Measurements from ENCODE around the gene POLR2L. TPM values are rescaled to one million over a fixed set of nuclear protein-coding genes. Genes with fewer than 3 reads are reported as not detected.

Gene POLR2L
- total and polyA plus RNA-seq, 2 of the 13 experiments (the other 11 are each of a cell fraction or from before 2014, with no cell fraction given) = 104 to 114 TPM

DNA sequence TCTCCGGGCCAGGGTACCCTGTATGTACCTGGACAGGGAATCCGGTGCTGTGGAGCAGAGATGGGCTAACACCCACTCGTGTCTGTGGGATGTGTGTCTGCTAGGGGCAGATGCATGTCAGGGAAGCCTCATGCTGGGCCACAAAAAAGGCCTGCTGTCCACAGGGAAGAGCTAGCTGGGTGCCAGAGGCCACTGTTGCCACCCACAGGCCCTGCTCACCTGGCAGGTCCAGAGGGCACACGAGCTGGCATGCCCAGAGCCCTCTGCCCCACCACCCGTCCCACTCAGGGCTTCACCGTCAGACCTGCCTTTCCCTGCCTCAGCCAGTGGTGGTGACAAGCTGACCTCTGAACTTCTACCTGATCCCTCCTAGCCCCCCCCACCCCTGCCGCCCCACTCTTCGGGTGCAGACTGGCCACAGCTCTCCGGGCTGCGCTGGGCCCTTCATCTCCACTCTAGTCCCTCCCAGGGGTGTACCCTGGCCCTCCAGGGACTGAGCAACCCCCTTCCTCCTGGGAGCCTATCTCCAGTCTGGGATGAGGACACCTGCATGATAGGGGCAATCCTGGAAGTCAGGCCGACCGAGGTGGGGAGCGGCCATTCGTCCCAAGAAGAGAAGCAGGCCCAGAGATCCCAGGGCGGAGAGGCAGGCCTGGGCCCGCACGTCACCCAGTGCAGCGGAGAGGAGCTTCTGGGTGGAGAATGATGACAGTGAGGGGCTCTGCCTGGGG, 45.6 kb downstream of the POLR2L start (continued):
- TF ChIP-seq NRL (CRISPR knock-in tag; IDR thresholded peaks at IDR 0.05; ENCODE audit: borderline replicate concordance) = no peak
- TF ChIP-seq ZNF383 (CRISPR knock-in tag; IDR thresholded peaks at IDR 0.05; ENCODE audit: borderline replicate concordance) = no peak
- TF ChIP-seq ZUFSP (CRISPR knock-in tag; IDR thresholded peaks at IDR 0.05; ENCODE audit: borderline replicate concordance) = no peak
- TF ChIP-seq SMAD9 (CRISPR knock-in tag; IDR thresholded peaks at IDR 0.05) = no peak
- no peak for TF ChIP-seq ZNF276 (CRISPR knock-in tag; IDR thresholded peaks at IDR 0.05; ENCODE audit: low read depth)
- TF ChIP-seq, protein P1, sequence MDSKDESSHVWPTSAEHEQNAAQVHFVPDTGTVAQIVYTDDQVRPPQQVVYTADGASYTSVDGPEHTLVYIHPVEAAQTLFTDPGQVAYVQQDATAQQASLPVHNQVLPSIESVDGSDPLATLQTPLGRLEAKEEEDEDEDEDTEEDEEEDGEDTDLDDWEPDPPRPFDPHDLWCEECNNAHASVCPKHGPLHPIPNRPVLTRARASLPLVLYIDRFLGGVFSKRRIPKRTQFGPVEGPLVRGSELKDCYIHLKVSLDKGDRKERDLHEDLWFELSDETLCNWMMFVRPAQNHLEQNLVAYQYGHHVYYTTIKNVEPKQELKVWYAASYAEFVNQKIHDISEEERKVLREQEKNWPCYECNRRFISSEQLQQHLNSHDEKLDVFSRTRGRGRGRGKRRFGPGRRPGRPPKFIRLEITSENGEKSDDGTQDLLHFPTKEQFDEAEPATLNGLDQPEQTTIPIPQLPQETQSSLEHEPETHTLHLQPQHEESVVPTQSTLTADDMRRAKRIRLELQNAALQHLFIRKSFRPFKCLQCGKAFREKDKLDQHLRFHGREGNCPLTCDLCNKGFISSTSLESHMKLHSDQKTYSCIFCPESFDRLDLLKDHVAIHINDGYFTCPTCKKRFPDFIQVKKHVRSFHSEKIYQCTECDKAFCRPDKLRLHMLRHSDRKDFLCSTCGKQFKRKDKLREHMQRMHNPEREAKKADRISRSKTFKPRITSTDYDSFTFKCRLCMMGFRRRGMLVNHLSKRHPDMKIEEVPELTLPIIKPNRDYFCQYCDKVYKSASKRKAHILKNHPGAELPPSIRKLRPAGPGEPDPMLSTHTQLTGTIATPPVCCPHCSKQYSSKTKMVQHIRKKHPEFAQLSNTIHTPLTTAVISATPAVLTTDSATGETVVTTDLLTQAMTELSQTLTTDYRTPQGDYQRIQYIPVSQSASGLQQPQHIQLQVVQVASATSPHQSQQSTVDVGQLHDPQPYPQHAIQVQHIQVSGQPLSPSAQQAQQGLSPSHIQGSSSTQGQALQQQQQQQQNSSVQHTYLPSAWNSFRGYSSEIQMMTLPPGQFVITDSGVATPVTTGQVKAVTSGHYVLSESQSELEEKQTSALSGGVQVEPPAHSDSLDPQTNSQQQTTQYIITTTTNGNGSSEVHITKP (CRISPR knock-in tag; IDR thresholded peaks at IDR 0.05; ENCODE audit: low read depth) = no peak; the same call in 1 of the 2 replicates
- no peak for TF ChIP-seq ZNF549 (CRISPR knock-in tag; IDR thresholded peaks at IDR 0.05)
- TF ChIP-seq ZNF749 (CRISPR knock-in tag; IDR thresholded peaks at IDR 0.05; ENCODE audit: borderline replicate concordance) = no peak
- TF ChIP-seq, protein P2, sequence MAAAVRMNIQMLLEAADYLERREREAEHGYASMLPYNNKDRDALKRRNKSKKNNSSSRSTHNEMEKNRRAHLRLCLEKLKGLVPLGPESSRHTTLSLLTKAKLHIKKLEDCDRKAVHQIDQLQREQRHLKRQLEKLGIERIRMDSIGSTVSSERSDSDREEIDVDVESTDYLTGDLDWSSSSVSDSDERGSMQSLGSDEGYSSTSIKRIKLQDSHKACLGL (CRISPR knock-in tag; IDR thresholded peaks at IDR 0.05) = peak; percentile 3; the same call in 1 of the 2 replicates
- TF ChIP-seq IKZF1 (IDR thresholded peaks at IDR 0.05) = no peak
- TF ChIP-seq SIX4 (CRISPR knock-in tag; IDR thresholded peaks at IDR 0.05) = no peak
- TF ChIP-seq ZNF431 (CRISPR knock-in tag; IDR thresholded peaks at IDR 0.05; ENCODE audit: borderline replicate concordance, low read depth) = no peak
- no peak for TF ChIP-seq ZNF83 (CRISPR knock-in tag; IDR thresholded peaks at IDR 0.05; ENCODE audit: borderline replicate concordance)
- no peak for TF ChIP-seq ZBTB38 (CRISPR knock-in tag; IDR thresholded peaks at IDR 0.05)
- TF ChIP-seq TCF7 (IDR thresholded peaks at IDR 0.05; ENCODE audit: low read depth) = no peak
- TF ChIP-seq ZNF234 (CRISPR knock-in tag; conservative IDR thresholded peaks at IDR 0.05) = no peak
- TF ChIP-seq, protein P3, sequence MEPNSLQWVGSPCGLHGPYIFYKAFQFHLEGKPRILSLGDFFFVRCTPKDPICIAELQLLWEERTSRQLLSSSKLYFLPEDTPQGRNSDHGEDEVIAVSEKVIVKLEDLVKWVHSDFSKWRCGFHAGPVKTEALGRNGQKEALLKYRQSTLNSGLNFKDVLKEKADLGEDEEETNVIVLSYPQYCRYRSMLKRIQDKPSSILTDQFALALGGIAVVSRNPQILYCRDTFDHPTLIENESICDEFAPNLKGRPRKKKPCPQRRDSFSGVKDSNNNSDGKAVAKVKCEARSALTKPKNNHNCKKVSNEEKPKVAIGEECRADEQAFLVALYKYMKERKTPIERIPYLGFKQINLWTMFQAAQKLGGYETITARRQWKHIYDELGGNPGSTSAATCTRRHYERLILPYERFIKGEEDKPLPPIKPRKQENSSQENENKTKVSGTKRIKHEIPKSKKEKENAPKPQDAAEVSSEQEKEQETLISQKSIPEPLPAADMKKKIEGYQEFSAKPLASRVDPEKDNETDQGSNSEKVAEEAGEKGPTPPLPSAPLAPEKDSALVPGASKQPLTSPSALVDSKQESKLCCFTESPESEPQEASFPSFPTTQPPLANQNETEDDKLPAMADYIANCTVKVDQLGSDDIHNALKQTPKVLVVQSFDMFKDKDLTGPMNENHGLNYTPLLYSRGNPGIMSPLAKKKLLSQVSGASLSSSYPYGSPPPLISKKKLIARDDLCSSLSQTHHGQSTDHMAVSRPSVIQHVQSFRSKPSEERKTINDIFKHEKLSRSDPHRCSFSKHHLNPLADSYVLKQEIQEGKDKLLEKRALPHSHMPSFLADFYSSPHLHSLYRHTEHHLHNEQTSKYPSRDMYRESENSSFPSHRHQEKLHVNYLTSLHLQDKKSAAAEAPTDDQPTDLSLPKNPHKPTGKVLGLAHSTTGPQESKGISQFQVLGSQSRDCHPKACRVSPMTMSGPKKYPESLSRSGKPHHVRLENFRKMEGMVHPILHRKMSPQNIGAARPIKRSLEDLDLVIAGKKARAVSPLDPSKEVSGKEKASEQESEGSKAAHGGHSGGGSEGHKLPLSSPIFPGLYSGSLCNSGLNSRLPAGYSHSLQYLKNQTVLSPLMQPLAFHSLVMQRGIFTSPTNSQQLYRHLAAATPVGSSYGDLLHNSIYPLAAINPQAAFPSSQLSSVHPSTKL (CRISPR knock-in tag; IDR thresholded peaks at IDR 0.05) = no peak
- no peak for TF ChIP-seq NCOA1 (CRISPR knock-in tag; IDR thresholded peaks at IDR 0.05)
